HG03460 (cell line): ENCODE data around the gene KANSL1.
"Not testable (repeated sequence)": the region's sequence is repeated elsewhere in the genome, so short reads cannot be mapped to it uniquely, and the experiment has no call there.

ENCODE experiments used
- ATAC-seq: cut with Tn5 transposase; IDR thresholded peaks from one replicate; pipeline ENCODE4 v1.9.1; 2021; ENCODE audit not compliant: unreplicated experiment

Gene KANSL1

DNA sequence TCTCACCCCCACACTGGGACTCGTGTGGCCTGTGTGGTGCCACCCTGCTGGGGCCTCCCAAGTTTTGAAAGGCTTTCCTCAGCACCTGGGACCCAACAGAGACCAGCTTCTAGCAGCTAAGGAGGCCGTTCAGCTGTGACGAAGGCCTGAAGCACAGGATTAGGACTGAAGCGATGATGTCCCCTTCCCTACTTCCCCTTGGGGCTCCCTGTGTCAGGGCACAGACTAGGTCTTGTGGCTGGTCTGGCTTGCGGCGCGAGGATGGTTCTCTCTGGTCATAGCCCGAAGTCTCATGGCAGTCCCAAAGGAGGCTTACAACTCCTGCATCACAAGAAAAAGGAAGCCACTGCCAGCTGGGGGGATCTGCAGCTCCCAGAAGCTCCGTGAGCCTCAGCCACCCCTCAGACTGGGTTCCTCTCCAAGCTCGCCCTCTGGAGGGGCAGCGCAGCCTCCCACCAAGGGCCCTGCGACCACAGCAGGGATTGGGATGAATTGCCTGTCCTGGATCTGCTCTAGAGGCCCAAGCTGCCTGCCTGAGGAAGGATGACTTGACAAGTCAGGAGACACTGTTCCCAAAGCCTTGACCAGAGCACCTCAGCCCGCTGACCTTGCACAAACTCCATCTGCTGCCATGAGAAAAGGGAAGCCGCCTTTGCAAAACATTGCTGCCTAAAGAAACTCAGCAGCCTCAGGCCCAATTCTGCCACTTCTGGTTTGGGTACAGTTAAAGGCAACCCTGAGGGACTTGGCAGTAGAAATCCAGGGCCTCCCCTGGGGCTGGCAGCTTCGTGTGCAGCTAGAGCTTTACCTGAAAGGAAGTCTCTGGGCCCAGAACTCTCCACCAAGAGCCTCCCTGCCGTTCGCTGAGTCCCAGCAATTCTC is 166.8 kb downstream of the KANSL1 start:
- no peak for ATAC-seq

DNA sequence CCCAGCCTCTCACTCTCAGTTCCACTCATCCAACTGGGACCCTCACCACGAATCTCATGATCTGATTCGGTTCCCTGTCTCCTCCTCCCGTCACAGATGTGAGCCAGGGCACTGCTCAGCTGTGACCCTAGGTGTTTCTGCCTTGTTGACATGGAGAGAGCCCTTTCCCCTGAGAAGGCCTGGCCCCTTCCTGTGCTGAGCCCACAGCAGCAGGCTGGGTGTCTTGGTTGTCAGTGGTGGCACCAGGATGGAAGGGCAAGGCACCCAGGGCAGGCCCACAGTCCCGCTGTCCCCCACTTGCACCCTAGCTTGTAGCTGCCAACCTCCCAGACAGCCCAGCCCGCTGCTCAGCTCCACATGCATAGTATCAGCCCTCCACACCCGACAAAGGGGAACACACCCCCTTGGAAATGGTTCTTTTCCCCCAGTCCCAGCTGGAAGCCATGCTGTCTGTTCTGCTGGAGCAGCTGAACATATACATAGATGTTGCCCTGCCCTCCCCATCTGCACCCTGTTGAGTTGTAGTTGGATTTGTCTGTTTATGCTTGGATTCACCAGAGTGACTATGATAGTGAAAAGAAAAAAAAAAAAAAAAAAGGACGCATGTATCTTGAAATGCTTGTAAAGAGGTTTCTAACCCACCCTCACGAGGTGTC is 167.6 kb downstream of the KANSL1 start:
- ATAC-seq: no peak

DNA sequence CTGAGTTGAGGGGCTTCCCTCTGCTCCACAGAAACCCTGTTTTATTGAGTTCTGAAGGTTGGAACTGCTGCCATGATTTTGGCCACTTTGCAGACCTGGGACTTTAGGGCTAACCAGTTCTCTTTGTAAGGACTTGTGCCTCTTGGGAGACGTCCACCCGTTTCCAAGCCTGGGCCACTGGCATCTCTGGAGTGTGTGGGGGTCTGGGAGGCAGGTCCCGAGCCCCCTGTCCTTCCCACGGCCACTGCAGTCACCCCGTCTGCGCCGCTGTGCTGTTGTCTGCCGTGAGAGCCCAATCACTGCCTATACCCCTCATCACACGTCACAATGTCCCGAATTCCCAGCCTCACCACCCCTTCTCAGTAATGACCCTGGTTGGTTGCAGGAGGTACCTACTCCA is 168.2 kb downstream of the KANSL1 start:
- no peak for ATAC-seq

DNA sequence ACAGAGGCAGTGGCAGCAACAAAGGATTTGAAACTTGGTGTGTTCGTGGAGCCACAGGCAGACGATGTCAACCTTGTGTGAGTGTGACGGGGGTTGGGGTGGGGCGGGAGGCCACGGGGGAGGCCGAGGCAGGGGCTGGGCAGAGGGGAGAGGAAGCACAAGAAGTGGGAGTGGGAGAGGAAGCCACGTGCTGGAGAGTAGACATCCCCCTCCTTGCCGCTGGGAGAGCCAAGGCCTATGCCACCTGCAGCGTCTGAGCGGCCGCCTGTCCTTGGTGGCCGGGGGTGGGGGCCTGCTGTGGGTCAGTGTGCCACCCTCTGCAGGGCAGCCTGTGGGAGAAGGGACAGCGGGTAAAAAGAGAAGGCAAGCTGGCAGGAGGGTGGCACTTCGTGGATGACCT is 168.6 kb downstream of the KANSL1 start:
- no peak for ATAC-seq

DNA sequence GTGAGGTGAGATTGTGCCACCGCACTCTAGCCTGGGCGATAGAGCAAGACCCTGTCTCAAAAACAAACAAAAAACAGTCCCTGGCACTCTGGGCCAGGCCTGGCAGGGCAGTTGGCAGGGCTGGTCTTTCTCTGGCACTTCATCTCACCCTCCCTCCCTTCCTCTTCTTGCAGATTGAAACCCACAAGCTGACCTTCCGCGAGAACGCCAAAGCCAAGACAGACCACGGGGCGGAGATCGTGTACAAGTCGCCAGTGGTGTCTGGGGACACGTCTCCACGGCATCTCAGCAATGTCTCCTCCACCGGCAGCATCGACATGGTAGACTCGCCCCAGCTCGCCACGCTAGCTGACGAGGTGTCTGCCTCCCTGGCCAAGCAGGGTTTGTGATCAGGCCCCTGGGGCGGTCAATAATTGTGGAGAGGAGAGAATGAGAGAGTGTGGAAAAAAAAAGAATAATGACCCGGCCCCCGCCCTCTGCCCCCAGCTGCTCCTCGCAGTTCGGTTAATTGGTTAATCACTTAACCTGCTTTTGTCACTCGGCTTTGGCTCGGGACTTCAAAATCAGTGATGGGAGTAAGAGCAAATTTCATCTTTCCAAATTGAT is 169.3 kb downstream of the KANSL1 start:
- ATAC-seq: no peak

DNA sequence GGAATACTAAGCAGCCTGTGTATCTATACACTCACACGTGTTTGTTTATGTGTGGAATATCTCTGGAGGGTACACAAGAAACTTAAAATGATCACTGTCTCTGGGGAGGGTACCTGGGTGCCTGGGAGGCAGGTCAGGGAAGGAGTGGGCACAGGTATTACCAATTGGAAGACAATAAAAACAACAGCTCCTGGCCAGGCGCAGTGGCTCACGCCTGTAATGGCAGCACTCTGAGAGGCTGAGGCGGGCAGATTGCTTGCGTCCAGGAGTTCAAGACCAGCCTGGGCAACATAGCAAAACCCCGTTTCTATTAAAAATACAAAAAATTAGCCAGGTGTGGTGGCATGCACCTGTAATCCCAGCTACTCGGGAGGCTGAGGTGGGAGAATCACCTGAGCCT is 169.9 kb downstream of the KANSL1 start:
- not testable (repeated sequence) for ATAC-seq

DNA sequence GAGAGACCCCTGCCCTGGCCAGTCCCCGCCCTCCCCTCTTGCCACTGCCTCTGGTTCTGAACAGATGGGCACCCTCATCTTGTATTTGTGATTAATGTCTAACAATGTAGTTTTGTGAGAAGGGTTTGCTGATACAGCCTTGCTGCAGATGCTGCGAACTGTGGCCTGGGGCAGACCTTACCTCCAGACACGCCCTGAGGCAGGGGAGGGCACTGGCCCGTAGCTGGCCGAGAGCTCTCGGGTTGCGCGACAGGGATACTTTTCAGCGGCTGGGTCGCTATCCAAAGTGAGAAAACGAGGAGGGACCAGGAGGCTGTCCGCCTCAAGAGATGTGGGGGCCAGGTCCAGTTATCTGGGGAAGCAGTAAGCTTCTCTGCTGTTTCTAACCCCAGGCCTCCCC is 172.2 kb downstream of the KANSL1 start:
- no peak for ATAC-seq

DNA sequence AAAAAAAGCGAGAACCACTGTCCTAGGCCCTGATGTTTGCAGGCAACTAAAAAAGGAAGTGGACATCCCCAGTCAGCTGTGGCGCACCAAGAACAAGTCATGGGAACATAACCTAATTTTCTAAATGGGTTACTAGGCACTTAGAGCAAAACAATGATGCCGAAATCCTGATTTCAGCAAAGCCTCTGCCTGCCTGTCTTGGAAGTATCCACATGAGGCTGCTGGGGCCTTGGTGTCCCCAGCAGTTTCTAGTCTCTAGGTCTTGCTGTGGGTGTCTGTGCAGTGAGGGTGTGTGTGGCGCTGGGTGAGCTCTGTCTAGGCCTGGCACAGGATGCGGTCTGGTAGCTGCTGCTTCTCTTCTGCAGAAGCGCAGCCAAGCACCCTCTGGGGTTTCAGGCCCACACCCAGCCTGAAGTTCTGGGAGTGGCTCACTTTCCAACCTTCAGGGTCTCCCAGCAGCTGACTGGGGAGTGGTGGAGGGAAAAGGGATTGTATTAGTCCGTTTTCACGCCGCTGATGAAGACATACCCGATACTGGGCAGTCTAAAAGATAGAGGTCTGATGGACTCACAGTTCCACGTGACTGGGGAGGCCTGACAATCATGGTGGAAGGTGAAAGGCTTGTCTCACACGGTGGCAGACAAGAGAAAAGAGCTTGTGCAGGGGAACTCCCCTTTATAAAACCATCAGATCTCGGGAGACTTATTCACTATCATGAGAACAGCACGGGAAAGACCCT is 173.0 kb downstream of the KANSL1 start:
- ATAC-seq: no peak

DNA sequence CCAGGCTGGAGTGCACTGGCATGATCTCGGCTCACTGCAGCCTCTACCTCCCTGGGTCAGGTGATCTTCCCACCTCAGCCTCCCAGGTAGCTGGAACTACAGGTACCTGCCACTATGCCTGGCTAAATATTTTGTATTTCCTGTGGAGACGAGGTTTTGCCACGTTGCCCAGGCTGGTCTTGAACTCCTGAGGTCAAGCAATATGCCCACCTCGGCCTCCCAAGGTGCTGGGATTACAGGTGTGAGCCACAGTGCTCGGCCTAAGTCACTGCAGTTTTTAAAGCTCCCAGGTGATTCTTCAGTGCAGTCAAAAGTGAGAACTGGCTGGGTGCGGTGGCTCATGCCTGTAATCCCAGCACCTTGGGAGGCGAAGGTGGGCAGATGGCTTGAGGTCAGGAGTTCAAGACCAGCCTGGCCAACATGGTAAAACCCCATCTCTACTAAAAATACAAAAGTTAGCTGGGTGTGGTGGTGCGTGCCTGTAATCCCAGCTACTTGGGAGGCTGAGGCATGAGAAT is 173.8 kb downstream of the KANSL1 start:
- not testable (repeated sequence) for ATAC-seq

DNA sequence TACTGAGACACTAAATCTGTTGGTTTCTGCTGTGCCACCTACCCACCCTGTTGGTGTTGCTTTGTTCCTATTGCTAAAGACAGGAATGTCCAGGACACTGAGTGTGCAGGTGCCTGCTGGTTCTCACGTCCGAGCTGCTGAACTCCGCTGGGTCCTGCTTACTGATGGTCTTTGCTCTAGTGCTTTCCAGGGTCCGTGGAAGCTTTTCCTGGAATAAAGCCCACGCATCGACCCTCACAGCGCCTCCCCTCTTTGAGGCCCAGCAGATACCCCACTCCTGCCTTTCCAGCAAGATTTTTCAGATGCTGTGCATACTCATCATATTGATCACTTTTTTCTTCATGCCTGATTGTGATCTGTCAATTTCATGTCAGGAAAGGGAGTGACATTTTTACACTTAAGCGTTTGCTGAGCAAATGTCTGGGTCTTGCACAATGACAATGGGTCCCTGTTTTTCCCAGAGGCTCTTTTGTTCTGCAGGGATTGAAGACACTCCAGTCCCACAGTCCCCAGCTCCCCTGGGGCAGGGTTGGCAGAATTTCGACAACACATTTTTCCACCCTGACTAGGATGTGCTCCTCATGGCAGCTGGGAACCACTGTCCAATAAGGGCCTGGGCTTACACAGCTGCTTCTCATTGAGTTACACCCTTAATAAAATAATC is 179.6 kb downstream of the KANSL1 start:
- ATAC-seq: no peak

DNA sequence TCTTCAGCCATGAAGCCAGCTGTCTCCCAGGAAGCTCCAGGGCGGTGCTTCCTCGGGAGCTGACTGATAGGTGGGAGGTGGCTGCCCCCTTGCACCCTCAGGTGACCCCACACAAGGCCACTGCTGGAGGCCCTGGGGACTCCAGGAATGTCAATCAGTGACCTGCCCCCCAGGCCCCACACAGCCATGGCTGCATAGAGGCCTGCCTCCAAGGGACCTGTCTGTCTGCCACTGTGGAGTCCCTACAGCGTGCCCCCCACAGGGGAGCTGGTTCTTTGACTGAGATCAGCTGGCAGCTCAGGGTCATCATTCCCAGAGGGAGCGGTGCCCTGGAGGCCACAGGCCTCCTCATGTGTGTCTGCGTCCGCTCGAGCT is 180.1 kb downstream of the KANSL1 start:
- ATAC-seq: no peak

DNA sequence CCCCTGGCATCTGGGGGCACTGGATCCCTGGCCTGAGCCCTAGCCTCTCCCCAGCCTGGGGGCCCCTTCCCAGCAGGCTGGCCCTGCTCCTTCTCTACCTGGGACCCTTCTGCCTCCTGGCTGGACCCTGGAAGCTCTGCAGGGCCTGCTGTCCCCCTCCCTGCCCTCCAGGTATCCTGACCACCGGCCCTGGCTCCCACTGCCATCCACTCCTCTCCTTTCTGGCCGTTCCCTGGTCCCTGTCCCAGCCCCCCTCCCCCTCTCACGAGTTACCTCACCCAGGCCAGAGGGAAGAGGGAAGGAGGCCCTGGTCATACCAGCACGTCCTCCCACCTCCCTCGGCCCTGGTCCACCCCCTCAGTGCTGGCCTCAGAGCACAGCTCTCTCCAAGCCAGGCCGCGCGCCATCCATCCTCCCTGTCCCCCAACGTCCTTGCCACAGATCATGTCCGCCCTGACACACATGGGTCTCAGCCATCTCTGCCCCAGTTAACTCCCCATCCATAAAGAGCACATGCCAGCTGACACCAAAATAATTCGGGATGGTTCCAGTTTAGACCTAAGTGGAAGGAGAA is 180.6 kb downstream of the KANSL1 start:
- no peak for ATAC-seq

DNA sequence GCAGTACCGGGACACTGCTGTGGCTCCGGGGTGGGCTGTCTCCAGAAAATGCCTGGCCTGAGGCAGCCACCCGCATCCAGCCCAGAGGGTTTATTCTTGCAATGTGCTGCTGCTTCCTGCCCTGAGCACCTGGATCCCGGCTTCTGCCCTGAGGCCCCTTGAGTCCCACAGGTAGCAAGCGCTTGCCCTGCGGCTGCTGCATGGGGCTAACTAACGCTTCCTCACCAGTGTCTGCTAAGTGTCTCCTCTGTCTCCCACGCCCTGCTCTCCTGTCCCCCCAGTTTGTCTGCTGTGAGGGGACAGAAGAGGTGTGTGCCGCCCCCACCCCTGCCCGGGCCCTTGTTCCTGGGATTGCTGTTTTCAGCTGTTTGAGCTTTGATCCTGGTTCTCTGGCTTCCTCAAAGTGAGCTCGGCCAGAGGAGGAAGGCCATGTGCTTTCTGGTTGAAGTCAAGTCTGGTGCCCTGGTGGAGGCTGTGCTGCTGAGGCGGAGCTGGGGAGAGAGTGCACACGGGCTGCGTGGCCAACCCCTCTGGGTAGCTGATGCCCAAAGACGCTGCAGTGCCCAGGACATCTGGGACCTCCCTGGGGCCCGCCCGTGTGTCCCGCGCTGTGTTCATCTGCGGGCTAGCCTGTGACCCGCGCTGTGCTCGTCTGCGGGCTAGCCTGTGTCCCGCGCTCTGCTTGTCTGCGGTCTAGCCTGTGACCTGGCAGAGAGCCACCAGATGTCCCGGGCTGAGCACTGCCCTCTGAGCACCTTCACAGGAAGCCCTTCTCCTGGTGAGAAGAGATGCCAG is 181.3 kb downstream of the KANSL1 start:
- ATAC-seq: no peak

DNA sequence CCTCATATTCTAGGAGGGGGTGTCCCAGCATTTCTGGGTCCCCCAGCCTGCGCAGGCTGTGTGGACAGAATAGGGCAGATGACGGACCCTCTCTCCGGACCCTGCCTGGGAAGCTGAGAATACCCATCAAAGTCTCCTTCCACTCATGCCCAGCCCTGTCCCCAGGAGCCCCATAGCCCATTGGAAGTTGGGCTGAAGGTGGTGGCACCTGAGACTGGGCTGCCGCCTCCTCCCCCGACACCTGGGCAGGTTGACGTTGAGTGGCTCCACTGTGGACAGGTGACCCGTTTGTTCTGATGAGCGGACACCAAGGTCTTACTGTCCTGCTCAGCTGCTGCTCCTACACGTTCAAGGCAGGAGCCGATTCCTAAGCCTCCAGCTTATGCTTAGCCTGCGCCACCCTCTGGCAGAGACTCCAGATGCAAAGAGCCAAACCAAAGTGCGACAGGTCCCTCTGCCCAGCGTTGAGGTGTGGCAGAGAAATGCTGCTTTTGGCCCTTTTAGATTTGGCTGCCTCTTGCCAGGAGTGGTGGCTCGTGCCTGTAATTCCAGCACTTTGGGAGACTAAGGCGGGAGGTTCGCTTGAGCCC is 182.5 kb downstream of the KANSL1 start:
- no peak for ATAC-seq

DNA sequence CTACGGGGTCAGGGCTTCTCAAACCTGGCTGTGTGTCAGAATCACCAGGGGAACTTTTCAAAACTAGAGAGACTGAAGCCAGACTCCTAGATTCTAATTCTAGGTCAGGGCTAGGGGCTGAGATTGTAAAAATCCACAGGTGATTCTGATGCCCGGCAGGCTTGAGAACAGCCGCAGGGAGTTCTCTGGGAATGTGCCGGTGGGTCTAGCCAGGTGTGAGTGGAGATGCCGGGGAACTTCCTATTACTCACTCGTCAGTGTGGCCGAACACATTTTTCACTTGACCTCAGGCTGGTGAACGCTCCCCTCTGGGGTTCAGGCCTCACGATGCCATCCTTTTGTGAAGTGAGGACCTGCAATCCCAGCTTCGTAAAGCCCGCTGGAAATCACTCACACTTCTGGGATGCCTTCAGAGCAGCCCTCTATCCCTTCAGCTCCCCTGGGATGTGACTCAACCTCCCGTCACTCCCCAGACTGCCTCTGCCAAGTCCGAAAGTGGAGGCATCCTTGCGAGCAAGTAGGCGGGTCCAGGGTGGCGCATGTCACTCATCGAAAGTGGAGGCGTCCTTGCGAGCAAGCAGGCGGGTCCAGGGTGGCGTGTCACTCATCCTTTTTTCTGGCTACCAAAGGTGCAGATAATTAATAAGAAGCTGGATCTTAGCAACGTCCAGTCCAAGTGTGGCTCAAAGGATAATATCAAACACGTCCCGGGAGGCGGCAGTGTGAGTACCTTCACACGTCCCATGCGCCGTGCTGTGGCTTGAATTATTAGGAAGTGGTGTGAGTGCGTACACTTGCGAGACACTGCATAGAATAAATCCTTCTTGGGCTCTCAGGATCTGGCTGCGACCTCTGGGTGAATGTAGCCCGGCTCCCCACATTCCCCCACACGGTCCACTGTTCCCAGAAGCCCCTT is 183.3 kb downstream of the KANSL1 start:
- ATAC-seq: no peak

DNA sequence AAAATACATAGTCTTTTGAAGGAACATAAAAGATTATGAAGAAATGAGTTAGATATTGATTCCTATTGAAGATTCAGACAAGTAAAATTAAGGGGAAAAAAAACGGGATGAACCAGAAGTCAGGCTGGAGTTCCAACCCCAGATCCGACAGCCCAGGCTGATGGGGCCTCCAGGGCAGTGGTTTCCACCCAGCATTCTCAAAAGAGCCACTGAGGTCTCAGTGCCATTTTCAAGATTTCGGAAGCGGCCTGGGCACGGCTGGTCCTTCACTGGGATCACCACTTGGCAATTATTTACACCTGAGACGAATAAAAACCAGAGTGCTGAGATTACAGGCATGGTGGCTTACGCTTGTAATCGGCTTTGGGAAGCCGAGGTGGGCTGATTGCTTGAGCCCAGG is 184.6 kb downstream of the KANSL1 start:
- ATAC-seq: no peak

DNA sequence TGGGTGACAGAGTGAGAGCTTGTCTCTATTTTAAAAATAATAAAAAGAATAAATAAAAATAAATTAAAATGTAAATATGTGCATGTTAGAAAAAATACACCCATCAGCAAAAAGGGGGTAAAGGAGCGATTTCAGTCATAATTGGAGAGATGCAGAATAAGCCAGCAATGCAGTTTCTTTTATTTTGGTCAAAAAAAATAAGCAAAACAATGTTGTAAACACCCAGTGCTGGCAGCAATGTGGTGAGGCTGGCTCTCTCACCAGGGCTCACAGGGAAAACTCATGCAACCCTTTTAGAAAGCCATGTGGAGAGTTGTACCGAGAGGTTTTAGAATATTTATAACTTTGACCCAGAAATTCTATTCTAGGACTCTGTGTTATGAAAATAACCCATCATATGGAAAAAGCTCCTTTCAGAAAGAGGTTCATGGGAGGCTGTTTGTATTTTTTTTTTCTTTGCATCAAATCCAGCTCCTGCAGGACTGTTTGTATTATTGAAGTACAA is 185.7 kb downstream of the KANSL1 start:
- ATAC-seq: no peak

DNA sequence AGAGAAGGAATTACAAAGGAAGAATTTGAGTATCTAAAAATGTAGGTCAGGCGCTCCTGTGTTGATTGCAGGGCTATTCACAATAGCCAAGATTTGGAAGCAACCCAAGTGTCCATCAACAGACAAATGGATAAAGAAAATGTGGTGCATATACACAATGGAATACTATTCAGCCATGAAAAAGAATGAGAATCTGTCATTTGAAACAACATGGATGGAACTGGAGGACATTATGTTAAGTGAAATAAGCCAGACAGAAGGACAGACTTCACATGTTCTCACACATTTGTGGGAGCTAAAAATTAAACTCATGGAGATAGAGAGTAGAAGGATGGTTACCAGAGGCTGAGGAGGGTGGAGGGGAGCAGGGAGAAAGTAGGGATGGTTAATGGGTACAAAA is 187.1 kb downstream of the KANSL1 start:
- not testable (repeated sequence) for ATAC-seq
